ENCODE results near the gene NEK8. TPM values are rescaled to one million over a fixed set of nuclear protein-coding genes. Genes with fewer than 3 reads are reported as not detected.

Gene NEK8
- total RNA-seq, 1 donor from 2014 or later: 1.6 TPM

DNA sequence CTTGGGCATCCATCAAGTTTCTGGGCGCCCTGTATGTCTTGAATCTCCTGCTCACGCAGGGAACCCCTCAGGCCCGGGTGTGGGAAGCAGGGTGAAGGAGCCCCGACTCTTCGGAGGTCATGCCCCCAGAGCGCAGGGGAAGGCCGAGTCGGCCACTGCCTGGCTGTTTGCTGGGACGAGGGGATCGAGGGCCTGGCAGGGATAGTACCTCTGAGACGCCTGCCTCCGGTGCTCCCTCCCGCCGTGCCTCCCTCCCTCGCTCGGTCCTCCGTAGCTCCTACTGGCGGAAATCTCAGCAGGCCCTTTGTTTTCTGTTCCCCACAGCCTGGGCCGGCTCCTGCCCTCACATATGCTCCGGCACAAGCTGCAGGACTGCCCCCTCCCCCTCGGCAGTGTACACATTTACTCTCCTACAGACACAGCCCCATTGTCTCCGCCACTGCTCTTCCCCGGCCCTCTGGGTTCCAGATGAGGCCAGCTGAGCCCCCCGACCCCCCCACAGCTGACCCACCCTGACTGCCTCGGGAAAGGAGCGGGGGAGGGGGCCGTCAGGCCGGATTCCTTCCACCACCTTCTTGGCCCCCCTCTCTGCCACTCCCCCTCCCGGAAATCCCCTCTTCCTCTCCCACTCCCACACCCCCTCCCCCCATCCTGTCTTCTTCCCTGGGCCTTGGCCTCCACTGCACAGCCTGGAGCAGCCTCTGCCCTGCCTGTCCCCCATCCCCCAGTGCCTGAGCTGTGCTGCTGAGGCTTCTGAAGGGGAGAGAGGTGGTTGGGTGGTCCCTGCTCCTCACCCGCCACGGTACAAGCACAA, 16.6 kb downstream of the NEK8 start:
- DNase-seq (ENCODE audit: low read depth in 2 of 2): peak; percentile 48 to 65

DNA sequence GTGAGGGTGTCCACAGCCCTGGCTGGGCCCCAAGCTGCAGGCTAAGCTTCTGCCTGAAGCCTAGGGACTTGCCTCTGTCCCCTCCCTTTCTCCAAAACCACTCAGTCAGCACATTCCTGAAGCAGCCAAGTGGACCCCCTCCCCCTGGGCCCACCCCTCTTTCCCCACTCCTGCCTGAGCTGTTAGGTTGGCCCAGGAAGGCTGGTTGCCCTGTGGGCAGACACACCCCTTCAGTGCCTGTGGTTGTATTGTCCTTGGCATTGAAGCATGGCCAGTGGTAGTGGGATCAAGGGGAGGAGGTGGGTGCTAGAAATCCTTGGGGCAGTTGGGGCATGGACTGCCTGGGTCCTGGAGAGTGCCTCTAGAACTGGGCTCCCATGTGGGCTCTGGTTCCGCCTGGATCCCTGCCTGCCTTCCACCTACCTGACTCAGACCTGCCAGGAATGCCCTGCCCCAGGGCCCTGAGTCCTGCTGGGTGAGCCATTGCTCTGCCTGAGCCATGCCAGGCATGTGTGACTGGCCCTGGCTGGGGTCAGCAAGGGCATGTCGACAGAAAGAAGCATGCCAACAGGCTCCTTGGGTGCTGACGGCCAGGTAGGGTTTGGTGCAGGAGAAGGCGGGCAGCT, 17.3 kb downstream of the NEK8 start:
- no peak for DNase-seq (ENCODE audit: low read depth in 2 of 2)

DNA sequence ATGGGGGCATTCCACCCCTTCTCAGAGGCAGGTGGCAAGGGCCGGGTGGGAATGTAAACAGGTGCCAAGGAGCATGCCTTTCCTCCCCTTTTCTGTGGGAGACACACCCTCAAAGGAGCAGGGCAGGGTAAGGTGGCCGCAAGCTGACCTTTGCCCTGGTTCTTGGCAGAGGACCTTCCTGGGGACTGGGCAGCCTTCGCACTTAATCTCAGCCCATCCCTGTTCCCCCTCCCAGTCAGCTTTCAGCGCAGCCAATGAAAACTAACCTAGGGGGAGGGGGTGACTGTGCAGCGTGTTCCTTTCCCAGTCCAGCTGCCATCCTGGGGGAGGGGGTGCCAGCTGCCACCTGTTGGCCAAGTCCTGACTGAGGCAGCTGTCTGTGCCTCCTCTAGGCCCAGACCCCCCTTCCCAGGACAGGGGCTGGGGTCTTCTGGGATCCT, 18.0 kb downstream of the NEK8 start:
- DNase-seq (ENCODE audit: low read depth in 2 of 2): peak in 1 of 2 donors; percentile 43

- peak in 1 of 2 donors; percentile 48 for DNase-seq (ENCODE audit: low read depth in 2 of 2)
These were observed 18.6 kb downstream of the NEK8 start for GRCh38 chr17:28747051-28747691.

DNA sequence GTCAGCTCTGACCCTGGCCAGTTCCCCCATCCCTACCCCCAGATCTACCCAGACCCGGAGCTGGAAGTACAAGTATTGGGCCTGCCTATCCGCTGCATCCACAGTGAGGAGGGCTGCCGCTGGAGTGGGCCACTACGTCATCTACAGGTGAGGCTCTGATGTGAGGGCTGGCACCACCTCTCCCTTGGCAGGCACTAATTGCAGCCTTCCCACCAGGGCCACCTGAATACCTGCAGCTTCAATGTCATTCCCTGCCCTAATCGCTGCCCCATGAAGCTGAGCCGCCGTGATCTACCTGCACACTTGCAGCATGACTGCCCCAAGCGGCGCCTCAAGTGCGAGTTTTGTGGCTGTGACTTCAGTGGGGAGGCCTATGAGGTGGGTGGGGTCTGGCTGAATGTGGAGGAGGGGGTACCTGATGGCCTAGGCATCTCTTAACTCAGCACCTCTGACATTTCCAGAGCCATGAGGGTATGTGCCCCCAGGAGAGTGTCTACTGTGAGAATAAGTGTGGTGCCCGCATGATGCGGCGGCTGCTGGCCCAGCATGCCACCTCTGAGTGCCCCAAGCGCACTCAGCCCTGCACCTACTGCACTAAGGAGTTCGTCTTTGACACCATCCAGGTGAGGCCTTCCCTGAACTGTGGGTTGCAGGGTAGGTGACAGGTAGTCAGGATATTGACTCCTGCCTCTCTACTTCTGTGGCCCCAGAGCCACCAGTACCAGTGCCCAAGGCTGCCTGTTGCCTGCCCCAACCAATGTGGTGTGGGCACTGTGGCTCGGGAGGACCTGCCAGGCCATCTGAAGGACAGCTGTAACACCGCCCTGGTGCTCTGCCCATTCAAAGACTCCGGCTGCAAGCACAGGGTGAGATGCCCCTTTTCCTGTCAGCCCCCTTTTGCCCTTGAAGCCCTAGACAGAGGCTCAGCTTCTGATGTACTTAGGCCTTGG, 19.5 kb downstream of the NEK8 start:
- DNase-seq (ENCODE audit: low read depth in 2 of 2): no peak

GRCh38 chr17:28748852-28749515, 20.4 kb downstream of the NEK8 start:
- DNase-seq (ENCODE audit: low read depth in 2 of 2): no peak

DNA sequence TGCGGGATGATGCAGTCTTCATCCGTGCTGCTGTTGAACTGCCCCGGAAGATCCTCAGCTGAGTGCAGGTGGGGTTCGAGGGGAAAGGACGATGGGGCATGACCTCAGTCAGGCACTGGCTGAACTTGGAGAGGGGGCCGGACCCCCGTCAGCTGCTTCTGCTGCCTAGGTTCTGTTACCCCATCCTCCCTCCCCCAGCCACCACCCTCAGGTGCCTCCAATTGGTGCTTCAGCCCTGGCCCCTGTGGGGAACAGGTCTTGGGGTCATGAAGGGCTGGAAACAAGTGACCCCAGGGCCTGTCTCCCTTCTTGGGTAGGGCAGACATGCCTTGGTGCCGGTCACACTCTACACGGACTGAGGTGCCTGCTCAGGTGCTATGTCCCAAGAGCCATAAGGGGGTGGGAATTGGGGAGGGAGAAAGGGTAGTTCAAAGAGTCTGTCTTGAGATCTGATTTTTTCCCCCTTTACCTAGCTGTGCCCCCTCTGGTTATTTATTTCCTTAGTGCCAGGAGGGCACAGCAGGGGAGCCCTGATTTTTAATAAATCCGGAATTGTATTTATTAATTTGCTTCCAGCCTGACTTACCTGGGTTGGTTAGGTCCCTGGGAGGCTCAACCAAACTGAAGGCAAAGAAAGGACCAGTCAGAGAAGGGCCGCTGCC, 21.1 kb downstream of the NEK8 start:
- DNase-seq (ENCODE audit: low read depth in 2 of 2): peak in 1 of 2 donors; percentile 30

DNA sequence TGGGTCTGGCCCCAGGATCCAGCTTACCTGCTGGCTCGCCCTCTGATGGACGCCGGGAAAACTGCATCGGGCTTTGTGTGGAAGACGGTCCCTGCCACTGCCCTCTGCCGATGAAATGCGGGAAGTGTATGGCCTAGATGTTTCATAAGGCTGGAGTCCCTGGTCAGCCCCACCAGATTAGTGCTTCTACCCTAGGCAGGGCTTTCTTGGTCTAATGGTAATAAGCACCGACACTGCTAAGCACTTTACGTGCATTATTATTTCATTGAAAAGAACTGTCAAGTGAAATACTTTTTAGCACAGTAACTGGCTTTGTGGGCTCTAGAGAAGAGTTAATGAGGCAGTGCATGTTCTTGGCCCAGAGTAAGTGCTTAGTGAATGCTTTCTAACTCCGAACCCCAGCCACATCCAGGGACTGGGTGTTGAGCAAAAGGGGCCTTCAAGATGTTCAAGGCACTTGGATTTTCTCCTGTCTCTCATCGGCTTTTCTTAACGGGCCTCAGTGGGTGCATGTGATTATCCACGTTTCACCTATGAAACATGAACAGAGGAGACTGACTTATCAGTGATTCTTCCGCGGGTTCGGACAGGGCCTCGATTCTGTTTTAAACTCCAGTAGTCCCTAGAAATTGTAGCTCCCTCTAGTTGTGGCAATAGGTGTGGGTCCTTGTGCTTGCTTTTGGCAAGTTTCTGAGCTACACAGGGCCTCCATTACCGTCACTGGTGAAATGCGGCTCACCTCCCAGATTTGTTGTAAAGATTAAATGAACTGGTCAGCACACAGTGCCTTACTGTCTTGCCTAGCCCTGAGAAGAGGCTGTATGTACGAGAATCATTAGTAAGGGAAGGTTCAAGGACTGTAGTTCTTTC, 21.8 kb downstream of the NEK8 start:
- DNase-seq (ENCODE audit: low read depth in 2 of 2): peak; percentile 93 to 95

DNA sequence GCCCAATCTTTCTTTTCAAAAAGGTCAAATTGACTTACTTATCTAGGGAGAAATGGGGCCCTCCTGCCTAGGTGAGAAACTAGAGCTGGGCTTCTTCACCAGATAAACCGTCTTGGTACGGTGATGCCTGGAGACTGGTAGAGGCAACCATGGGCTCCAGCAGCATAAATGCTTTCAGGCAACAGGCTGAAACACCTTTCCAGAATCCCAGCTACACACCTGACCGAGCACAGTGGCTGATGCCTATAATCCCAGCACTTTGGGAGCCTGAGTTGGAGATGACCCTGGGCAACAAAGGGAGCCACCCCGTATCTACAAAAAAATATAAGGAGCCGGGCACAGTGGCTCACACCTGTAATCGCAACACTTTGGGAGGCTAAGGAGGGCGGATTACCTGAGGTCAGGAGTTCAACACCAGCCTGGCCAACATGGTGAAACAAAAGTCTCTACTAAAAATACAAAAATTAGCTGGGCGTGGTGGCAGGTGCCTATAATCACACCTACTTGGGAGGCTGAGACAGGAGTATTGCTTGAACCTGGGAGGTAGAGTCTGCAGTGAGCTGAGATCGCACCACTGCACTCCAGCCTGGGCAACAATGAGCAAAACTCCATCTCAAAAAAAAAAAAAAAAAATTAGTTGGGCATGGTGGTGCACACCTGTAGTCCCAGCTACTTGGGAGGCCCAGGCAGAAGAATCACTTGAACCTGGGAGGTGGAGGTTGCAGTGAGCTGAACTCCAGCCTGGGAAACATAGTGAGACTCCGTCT, 23.2 kb downstream of the NEK8 start:
- no peak for DNase-seq (ENCODE audit: low read depth in 2 of 2)

- DNase-seq (ENCODE audit: low read depth in 2 of 2): no peak
These were observed 26.9 kb downstream of the NEK8 start for GRCh38 chr17:28755486-28755885.

DNA sequence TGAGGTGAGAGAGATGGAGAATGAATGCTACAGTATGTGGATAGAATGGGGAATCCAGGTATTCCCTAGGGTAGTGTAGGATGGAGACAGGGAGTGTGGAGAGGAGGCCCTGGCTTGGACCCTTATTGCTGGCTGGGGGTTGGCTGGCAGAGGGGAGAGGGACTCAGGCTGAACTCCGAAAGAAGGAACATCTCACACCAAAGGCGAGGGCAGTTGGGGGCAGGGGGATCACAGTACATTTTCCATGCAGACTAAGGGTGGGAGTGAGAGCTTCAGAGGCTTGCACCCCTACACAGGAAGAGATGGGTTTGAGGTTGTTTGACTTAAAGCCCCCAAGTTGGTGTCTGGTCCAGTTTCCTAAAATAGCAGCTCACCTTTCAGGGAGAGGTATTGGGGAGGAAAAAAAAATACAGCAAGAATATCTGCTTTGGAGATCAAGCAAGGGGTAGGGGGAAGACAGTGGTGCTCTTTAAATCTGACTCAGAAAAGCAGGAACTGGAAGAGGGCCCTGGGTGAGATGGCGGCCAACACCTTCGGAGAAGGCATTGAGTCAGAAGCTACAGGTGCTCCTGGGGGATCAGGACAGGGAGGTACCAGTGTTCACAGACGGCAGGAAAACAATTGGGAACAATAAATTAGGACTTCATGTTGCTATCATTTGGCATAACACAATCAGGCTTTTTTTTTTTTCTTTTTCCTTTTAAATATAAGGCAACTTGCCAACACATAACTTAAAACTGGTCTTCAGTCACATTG, 27.6 kb downstream of the NEK8 start:
- DNase-seq (ENCODE audit: low read depth in 2 of 2): no peak

GRCh38 chr17:28758411-28759121, 30.0 kb downstream of the NEK8 start:
- no peak for DNase-seq (ENCODE audit: low read depth in 2 of 2)

DNA sequence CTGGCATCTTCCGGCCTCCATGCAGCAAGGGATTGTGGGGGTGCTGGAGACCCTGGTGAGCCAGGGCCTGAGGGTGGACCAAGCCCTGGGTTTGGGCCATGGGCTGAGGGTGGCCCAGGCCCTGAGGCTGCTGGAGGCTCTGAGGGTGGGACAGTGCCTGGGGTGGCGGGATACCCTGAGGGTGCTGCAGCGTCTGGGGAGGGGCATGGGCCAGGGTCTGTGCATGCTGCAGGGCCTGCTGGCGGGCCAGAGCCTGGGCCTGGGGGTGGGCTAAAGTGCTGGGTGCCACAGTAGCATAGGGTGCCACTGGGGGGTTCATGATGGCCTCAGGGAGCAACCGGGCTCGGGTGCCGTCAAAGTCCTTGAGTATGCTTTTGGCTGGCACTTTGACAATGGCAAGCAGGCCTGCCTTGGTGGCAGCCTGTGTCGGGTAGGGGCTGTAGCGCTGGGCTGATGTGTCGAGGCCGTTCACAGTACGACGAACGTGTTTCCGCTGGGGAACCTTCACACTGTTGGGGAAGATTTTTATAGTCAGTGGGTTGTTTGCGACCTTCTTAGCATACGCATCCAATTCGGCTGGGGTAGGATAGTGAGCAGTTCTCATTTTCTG, 30.8 kb downstream of the NEK8 start:
- no peak for DNase-seq (ENCODE audit: low read depth in 2 of 2)

- DNase-seq (ENCODE audit: low read depth in 2 of 2): peak; percentile 49 to 65
These were observed 32.3 kb downstream of the NEK8 start for GRCh38 chr17:28760601-28761562.

- no peak for DNase-seq (ENCODE audit: low read depth in 2 of 2)
These were observed 34.7 kb downstream of the NEK8 start for GRCh38 chr17:28763137-28763799.
